ENCODE measurements around the gene STXBP5. TPM values are rescaled to one million over a fixed set of nuclear protein-coding genes. Genes with fewer than 3 reads are reported as not detected.

STXBP5 gene
- total and polyA plus RNA-seq, 2 of the 13 experiments (the other 11 are each of a cell fraction or from before 2014, with no cell fraction given): 8.8 to 19.4 TPM

DNA sequence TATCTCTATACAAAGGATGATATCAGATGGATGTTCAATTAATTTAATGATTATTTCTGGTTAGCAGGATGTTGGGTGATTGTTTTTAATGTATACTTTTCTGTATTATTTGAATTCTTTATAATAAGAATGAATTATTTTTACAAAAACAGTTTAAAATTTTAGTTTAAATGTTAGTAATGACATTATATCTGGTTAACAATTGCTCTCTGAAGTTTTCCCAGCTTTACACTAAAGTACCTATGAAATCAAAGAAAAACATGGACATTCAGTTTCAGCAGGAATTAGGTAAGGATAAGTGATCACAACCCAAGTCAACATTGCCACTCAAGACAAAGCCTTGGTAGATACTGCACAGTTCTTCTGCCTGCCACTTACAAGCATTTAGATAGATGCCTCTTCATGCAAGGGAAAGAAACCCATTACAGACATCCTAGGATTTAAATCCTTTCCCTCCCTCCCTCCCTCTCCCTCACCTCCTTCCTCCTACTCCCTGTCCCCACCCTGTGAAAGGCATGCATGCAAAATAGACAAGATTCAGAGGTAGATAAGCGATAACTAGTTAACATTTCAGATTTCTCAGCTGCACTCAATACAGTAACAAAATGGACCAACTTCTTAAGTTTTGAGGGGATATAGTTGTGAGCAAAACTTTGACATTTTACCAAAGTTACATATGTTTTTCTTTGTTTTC is 143.8 kb downstream of the STXBP5 start:
- no peak overlapping the region for H3K4me3 ChIP-seq (replicated peaks in 1 of 3; ENCODE audit: insufficient read depth in 1 of 3, low read depth in 2 of 3, low read length in 3 of 3)
- no peaks in the 10 kb centered on the region for H3K79me2 ChIP-seq (ENCODE audit: insufficient read depth, low read length)
- H3K27ac ChIP-seq (ENCODE audit: extremely low read length, insufficient read depth, low read length): no peak overlapping the region
- H3K27me3 ChIP-seq (ENCODE audit: control insufficient read depth in 1 of 2, insufficient read depth in 2 of 2, low read length in 2 of 2): no peaks in the 10 kb centered on the region
- POLR2A ChIA-PET: no interaction called here
- intact Hi-C loops (cut with micrococcal nuclease; ENCODE audit: unreplicated experiment): no loop called here
- no peak overlapping the region for H3K9ac ChIP-seq (ENCODE audit: insufficient read depth, low read depth, low read length)
- H3K9me3 ChIP-seq (ENCODE audit: low read length): no peaks in the 10 kb centered on the region
- no peaks in the 10 kb centered on the region for H4K20me1 ChIP-seq (ENCODE audit: insufficient read depth, low read length)
- no TSS peak for BruUV-seq (replicated peaks)
- CTCF ChIA-PET (ENCODE audit: low intra/inter-chr PET ratio, low total read pairs): no interaction called here
- peaks cover 0 to 3% of the 10 kb centered on the region in 2 experiments; a peak in 2 of 5 replicates for H3K36me3 ChIP-seq (replicated peaks in 1 of 2; ENCODE audit: control insufficient read depth in 1 of 2, insufficient read depth in 2 of 2, low read length in 2 of 2)
- no peaks in the 10 kb centered on the region for H3K4me1 ChIP-seq (ENCODE audit: insufficient read depth, low read length)
- H2AFZ ChIP-seq (ENCODE audit: low read length): no peak overlapping the region
- ATAC-seq (no peak), DNase-seq (ENCODE audit: low spot score) (no peak), FAIRE-seq (no peak)
- 94% methylated on average over 1 of the region's 1 CpG for WGBS (ENCODE audit: low lambda C conversion rate)
- H3K4me2 ChIP-seq (ENCODE audit: low read depth, low read length): no peak overlapping the region
- in situ Hi-C loops (cut with HindIII; ENCODE audit: extremely low pct_ligation_motif_present, low pct_unique_long_range_greater_than_20kb): no loop called here
- TF ChIP-seq PCBP1 (IDR thresholded peaks at IDR 0.05; ENCODE audit: borderline replicate concordance, low read depth, low read length) (no peak), ZNF639 (CRISPR knock-in tag; conservative IDR thresholded peaks at IDR 0.05) (no peak), BCLAF1 (IDR thresholded peaks at IDR 0.05) (no peak), EZH2 (conservative IDR thresholded peaks at IDR 0.05; ENCODE audit: low read depth, low read length) (no peak), ATRX (CRISPR knock-in tag; IDR thresholded peaks at IDR 0.05; ENCODE audit: borderline replicate concordance) (no peak), ZSCAN22 (CRISPR knock-in tag; IDR thresholded peaks at IDR 0.05) (no peak), CENPX (CRISPR knock-in tag; IDR thresholded peaks at IDR 0.05) (no peak), DMAP1 (CRISPR knock-in tag; IDR thresholded peaks at IDR 0.05) (no peak), WIZ (CRISPR knock-in tag; IDR thresholded peaks at IDR 0.05) (no peak), E2F1 (CRISPR knock-in tag; IDR thresholded peaks at IDR 0.05) (no peak), SAP130 (CRISPR knock-in tag; IDR thresholded peaks at IDR 0.05; ENCODE audit: low read depth) (no peak), FOXM1 (CRISPR knock-in tag; IDR thresholded peaks at IDR 0.05) (no peak), REPIN1 (CRISPR knock-in tag; IDR thresholded peaks at IDR 0.05; ENCODE audit: borderline replicate concordance, low read depth) (no peak), MXD3 (CRISPR knock-in tag; IDR thresholded peaks at IDR 0.05) (no peak)
- TF ChIP-seq, protein P1, sequence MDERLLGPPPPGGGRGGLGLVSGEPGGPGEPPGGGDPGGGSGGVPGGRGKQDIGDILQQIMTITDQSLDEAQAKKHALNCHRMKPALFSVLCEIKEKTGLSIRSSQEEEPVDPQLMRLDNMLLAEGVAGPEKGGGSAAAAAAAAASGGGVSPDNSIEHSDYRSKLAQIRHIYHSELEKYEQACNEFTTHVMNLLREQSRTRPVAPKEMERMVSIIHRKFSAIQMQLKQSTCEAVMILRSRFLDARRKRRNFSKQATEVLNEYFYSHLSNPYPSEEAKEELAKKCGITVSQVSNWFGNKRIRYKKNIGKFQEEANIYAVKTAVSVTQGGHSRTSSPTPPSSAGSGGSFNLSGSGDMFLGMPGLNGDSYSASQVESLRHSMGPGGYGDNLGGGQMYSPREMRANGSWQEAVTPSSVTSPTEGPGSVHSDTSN (CRISPR knock-in tag; IDR thresholded peaks at IDR 0.05): no peak
- TF ChIP-seq, protein P2, sequence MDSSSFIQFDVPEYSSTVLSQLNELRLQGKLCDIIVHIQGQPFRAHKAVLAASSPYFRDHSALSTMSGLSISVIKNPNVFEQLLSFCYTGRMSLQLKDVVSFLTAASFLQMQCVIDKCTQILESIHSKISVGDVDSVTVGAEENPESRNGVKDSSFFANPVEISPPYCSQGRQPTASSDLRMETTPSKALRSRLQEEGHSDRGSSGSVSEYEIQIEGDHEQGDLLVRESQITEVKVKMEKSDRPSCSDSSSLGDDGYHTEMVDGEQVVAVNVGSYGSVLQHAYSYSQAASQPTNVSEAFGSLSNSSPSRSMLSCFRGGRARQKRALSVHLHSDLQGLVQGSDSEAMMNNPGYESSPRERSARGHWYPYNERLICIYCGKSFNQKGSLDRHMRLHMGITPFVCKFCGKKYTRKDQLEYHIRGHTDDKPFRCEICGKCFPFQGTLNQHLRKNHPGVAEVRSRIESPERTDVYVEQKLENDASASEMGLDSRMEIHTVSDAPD (CRISPR knock-in tag; IDR thresholded peaks at IDR 0.05): no peak
